Stimulated activated CD4-positive, alpha-beta T cell treated with anti-CD3 and anti-CD28 coated beads, Interleukin-4, amount 100 ng/mL, for 48 hours (primary cell): ENCODE measurements around the gene FAM131C.
"Not testable (repeated sequence)": the region's sequence is repeated elsewhere in the genome, so short reads cannot be mapped to it uniquely, and the experiment has no call there.

Source experiments
- DNase-seq, 2 donors: peaks; one replicate each; pipeline ENCODE4 v3.0.0-alpha.2; 2020; ENCODE audit warnings: low read depth in 2 of 2

FAM131C gene

DNA sequence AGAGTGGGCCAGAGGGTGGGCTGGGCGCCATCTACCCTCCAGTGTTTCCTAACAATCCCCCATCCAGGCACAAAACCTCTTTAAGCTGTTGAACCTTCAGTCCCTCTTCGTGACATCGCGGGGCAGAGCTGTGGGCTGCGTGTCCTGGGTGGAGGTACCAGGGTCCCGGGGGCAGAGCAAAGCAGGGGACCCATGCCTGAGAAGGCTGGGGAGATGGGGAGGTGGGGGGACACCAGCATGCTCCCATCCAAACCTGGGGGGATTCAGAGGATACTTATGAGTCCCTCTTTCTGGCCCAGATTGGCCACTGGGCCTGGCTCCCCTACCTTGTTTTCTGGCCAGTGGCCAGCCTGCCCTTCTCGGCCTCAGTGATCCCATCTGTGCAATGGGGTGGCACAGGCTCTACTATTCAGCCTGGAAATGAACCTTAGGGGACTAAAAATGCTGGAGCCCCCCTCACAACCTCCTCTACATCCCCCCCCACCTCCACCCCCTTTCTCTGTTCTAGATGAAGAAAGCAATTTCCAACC, 40.3 kb downstream of the FAM131C start:
- DNase-seq: not testable (repeated sequence)

DNA sequence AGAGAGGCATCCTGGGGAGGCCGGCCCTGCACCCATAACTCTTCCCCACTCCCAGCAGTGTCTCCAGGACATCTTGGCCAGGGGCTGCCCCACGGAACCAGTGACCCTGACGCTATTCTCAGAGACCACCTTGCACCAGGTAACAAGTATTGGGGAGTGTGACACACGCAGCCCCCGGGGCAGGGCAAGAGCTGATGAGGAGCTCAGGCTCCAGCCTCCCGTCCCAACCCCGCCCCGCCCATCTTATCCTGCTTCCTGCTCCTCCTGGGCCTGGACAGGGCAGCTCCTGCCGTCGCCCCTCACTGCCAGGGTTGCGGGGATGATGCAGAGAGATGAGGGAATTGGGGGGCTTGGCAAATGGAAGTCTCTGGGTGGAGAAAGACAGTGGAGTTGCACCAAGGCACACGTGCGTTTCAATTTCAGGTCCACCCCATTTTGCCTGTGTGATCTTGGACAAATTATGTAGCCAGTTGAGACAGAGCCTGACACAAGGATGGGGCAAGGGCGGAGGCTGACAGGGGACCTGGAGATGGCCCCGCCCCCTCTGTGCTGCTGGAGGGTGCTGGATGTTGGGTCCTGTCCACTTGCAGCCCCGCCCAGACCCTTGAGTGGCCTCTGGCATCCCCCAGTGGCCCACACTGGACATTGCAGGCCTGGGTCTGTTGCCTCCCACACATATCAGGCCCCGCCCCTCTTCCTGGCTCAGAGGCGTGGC, 40.9 kb downstream of the FAM131C start:
- DNase-seq: peak; percentile 60 to 62

DNA sequence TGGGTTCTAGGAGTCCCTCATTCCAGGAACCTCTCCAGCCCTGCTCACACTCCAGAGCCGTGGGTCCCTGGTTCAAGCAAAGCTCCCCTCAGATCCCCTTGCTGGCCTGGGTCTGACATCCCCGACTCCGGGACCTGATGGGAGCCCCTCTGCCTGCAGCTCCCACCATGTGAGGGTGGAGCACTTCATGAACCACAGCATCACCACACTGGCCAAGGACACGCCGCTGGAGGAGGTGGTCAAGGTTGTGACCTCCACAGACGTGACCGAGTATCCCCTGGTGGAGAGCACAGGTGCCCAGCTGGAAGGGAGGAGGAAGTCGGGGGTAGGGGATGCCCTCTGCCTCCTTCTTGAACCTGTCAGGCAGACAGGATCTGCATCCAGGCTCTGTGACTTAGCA, 41.9 kb downstream of the FAM131C start:
- no peak for DNase-seq

DNA sequence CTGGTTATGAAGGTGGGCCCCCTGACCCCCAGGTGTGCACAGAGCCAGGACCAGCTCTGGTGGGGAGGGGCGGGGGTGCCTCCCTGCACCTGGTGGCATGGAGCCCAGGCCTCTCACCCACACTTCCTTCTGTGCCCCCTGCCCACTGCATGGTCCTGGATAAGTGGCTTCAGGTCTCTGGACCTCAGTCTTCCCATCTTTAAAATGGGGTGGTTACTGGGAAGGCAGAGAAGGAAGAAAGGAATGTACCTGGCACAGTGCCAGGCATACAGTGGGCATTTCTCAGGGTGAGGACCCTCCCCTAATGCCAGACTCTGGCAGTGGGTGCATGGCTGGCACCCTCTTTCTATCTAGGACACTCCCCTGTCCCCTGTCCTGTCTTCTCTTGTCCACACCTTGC, 44.2 kb downstream of the FAM131C start:
- DNase-seq: no peak

DNA sequence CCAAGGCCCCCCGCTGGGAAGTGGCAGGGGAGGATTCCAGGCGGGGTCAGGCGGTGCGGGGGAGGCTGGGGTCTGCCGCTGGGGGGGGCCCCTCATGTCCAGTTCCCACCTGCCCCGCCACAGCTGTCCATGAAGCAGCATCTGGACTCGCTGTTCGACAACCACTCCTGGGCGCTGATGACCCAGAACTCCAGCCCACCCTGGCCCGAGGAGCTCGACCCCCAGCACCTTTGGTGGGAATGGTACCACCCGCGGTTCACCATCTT, 44.5 kb downstream of the FAM131C start:
- not testable (repeated sequence) for DNase-seq

DNA sequence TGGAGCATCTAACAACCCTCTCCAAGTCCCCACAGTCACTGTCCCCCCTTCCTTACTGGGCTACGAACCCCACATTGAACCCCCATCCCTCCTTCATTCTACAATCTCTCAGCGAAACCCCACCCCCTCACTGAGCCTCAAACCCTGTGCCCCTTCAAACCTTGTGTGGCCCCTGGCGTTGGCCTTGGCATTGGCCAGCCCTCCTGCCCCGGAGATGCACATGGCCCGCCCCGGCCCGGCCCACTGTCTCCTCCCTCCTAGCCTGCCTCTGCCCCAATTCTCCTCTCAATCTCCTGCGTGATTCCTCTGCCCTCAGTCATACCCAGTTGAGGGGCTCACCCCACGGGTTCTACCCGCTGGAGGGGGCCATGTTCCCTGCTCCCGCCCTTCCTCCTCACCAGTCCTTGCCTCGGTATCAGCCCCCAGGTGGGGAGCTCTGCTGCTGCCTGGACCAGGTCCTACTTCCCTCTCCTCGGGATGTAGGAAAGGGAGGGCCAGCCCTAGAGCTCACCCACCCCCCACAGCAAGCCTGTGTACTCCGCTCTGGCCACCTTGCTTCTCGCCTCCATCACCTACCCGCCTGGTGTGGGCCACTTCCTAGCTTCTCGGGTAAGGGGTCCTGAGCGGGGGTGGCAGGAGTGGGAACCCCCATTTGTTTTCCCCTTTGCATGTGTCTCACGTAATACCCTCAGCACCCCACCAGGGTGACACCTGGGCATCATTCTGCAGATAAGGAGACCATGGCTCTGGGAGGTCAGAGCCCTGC, 45.0 kb downstream of the FAM131C start:
- DNase-seq: no peak

DNA sequence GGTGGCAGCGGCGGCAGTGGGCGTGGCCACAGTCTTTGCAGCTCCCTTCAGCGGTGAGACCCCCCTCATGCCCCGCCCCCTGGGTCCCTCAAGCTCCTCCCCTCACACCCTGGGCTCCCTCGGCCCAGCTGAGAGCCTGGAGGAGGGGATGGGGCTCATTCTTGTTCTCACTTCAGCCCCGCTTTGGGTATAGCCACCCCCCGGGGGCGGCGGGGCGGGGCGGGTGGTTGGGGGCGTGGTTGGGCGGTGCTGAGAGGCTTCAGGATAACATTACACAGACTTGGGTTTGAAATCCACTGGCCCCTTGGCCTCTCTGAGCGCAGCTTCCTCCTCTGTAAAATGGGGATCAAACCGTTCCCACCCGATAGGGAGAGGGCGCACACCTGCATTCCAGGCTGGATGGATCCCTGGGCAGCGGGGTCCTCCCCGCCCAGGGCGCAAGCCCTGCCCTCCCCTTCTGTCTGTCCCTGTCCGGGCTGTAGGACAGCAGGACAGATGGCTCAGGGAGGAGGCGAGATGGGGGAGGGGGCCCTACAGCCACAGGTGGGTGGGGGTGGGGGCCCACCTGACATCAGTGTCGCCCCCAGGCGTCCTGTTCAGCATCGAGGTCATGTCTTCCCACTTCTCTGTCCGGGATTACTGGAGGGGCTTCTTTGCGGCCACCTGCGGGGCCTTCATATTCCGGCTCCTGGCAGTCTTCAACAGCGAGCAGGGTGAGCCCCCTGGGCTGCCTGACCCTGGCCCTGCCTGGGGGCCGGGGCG, 46.5 kb downstream of the FAM131C start:
- DNase-seq: peak; percentile 16 to 31

DNA sequence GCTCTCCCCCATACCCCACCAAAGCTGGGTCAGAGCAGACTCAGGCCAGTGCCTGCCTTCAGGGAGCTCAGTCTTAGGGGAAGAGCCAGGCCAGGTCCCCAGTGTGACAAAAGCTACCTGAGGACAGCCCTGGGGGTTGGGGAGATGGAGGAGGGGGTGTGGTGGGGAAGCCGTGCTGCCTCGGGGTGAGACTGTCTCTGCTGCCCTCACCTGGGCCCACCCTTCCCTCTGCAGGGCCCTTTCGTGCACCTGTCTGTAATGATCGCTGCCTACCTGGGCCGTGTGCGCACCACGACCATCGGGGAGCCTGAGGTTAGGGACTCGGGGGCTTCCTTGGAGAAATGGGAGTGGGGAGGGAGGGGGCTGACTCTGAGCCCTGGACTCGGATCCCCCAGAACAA, 47.1 kb downstream of the FAM131C start:
- not testable (repeated sequence) for DNase-seq

DNA sequence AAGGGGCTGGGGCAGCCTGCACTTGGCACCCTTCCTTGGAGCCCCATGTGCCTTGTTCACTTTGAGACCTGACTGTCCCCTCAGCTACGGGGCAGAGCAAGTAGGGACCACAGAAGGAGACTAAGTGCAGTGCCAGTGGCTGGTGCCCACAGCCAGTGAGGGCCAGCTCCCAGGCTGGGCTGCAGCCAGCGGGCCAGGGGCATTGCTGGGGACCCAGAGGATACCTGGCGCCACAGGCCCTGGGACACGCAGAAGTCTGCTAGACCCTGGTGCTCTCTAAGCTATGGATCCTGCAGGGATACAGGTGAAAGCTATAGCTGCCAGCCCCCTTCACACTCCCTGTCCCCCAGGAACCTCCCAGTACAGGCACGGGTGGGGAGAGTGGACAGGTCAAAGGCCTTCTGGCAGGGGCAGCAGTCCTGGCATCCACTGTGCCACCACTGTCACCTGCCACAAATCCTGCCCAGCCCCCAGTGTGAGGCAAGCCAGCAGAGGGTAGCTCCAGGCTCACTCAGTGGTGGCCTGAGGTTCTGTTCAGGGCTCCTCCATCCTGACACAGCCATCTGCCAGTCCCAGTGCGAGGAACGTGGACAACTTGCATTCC, 50.3 kb downstream of the FAM131C start:
- no peak for DNase-seq

DNA sequence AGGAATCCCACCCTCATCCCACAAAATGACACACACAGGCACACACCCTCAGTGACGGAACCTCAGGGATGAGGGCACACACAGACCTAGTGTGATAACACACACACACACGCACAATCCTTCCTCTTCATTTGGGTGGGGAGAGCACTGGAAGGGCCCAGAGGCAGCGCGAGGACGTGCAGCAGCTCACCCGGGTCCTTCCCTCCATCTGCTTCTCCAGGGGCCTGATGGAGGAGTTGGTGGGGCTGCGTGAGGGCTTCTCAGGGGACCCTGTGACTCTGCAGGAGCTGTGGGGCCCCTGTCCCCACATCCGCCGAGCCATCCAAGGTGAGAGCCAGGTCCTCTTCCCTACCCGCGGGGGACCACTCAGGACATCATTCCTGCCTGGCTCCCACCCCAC, 51.1 kb downstream of the FAM131C start:
- DNase-seq: no peak

DNA sequence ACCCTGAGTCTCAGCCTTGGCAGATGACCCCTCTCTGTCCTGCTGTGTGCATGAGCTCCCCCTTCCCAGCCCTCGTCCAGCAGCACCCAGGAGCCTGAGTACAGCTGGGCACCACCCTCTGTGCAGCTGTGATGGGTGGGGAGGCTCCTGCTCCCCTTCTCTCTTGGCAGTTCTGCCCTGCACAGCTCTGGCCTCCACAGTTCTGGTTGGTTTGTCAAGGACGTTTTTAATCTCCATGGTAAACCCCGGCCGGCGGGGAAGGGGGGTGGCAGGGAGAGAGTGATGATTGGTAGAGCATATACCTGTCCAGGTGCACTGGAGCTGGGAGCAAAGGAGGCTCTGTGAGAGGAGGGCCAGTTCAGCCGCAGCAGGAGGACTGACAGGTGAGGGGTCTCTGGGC, 51.8 kb downstream of the FAM131C start, which contains the start of gene CLCNKA:
TSS of gene CLCNKA (plus strand) at position 356 of the 400 bp plus-strand sequence. CDS start 584 bp downstream, outside the sequence.
- DNase-seq: no peak

DNA sequence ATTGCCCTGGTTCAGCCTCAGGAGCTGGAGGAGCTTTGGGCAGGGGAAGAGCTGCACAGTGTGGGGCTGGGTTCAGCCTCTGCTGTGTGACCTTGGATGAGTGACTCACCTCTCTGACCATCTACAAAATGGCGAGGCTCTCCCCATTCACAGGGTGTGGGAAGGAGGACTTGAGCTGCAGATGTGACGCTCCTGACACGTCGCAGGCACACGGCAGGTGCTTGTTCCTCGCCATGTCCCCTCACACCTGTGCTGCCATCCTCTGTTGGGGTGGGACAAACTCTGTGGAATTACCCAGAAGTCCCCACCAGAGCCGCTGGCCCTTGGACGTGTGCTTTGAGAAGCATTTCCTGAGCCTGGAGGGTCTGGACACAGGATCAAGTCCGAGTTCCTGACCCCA, 52.6 kb downstream of the FAM131C start:
- DNase-seq: not testable (repeated sequence)

DNA sequence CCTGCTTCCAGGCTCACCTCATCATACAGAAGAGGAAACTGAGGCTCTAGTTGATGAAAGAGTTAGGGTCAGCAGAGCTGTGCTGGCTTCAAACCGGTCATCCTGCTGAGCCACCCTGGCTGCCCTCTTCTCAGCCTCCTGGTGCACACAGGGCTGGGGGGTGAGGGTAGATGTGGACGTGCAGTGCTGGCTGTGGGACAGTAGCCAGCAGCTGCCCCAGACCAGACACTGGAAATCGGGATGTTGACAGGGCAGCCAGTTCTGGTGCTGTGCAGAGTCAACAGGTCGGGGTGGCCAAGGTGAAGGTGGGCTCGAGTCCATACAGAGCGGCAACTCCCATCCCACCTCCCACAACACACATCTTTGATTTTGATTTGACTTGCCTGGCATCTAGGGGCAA, 53.1 kb downstream of the FAM131C start:
- DNase-seq: no peak

DNA sequence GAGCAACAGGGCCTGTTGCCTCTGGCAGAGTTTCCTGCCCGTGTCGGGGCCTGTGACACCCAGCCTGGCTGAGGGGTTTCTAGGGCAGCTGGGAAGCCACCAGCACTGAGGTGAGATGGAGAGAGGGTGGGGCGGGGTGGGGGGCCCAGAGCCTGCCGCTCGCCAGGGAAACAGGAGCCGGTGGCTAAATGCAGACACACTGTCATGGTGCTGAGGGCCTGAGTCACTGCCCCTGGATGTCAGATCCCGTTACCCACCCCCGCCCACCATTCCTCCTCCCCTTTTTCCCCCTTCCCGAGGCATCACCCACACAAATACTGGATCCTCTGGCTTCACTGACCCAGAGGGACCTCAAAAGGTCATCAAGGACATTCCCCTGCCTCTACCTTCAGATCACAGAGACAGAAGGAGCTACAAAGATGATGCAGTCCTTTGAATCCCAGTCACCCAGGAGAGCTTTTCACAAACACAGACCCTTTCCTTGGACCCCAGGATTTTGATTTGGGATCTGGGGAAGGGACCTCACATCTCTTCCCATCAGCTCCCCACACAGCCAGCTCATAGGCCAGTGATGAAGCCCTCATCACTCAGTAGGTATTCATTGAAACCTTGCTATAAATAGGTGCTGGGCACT, 53.7 kb downstream of the FAM131C start:
- DNase-seq: no peak

DNA sequence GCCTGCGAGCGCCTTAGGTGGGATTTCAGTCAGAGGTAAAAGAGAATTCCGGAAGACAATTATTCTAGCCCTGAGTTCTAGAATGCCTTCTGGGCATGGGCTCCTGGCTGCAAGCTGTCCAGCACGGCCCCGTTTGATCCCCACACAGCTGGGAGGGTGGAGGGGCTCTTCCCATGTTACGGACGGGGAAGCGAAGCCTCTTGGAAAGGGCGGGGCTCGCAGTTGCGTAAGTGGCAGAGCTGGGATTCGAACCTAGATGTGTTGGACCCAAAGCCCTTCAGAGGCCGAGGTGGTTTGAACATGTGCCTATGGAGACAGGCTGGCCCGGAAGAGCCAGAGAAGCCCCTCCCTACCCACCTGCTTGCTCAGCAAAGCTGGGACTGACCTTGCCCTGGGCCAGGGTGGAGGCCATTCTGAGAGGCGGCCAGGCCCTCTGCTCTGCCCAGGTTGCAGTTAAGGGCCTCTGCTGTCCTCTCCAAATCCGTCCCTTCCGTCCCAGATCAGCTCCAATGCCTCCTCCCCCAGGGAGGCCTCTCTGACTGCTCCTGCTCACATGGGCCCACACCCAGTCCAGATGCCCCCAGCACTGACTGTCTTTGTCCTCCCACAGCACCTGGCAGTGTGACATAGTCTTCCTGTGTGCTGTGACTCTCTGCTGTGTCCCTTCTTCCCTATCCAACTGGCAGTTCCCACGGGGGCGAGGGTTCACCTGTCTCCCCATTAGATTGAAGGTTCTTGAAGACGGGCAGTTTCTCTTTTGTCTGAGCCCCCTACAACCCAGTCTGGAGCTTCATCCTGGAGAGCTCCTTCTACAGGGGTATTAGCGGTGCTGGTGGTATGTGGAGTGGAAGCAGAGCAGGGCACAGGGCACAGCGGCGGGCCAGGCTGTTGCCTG, 54.5 kb downstream of the FAM131C start:
- DNase-seq: no peak

DNA sequence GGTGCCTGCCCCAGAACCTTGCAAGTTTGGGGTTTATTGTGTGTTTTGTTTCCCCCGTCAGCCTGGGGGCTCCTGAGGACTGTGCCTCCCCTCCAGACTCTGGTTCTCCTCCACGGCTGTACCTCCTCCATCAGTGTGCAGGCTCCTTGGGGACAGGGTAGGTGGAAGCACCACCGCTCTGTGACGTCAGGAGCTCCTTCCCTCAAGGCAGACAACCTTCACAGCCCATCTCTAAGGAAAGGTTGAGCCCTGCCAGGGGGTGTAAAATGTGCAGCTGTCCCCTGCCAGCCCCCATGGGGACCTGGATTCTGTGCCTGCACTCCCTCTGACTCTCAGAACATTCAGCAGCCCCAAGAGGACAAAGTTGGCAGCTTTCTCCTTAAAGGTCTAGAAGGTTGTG, 55.1 kb downstream of the FAM131C start:
- DNase-seq: no peak

DNA sequence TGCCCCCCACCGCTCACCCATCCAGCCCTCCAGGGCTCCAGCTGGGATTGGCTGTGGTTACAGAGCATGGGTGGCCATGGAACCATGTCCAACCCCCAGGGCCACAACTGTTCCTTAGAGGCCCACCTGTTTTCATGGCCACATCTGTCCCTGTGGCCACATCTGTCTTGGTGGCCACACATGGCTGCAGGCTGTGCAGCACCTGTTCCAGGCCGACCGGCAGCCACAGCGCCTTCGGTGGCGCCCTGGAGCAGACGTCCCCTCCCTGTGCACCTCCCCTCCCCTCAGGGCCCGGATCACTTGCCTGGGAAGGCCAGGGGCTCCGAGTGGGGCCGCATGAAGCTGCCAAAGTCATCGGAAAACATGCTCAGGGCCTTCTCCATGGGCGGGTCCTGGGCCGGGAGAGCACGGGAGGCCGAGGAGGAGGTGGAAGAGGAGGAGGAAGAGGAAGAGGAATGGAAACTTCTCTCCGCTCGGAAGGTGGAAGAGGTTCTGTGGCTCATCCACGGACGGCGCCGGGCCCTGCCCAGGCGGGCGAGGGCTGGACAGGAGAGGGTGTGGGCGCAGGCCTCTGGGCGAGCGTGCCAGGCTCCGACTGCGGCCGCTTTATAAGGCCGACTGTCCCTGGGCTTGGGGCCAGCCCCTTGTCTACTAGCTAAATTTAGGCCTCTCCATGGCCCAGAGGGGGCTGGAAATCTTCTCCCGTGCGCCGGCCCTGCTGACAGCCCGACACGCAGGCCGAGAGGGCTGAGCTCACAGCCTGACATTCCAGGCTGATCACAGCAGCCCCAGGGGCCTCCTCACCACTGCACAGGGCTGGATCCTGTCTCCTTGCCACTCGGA, 55.8 kb downstream of the FAM131C start, which contains the start of gene HSPB7:
TSS of gene HSPB7 (minus strand) at position 583 of the 843 bp plus-strand sequence. CDS start at position 503, 80 bp downstream.
- DNase-seq: no peak

DNA sequence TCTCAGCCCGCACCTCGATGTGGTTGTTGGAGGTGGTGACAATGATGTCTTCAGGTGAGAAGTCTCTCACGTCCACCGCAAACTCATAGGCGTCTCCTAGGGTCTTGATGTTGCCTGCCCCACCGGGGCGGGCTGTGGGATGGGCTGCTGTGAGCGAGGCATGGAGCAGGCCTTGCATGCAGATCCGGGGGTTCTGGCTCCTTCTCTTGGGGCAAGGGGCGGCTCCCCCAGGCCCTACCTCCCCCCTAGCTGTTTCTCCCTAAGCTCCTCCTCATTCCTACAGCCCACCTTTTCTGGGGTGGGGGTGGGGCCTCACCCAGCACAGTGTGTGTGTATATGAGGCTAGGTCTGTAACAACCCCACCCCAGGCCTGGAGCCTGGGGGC, 56.4 kb downstream of the FAM131C start:
- no peak for DNase-seq
